GM12864 (cell line): Measurements from ENCODE around the gene RAB35.

Source experiments
- DNase-seq: peaks from one replicate; pipeline ENCODE4 v3.0.0-alpha.2; 2011; ENCODE audit warnings: low read depth
- H3K4me3 ChIP-seq: 2 replicates; pipeline ENCODE4 v1.5.1; 2011; ENCODE audit warnings: mild to moderate bottlenecking, low read depth, low read length, control low read depth
- CTCF ChIP-seq: IDR thresholded peaks from 2 replicates; pipeline ENCODE4 v1.5.1; 2011; ENCODE audit warnings: low read depth, mild to moderate bottlenecking, moderate library complexity, low read length, control low read depth, inconsistent platforms; ENCODE audit errors: missing control alignments

The RAB35 gene

GRCh38 chr12:120106151-120106550, 10.4 kb downstream of the RAB35 start:
- no peak overlapping the region for H3K4me3 ChIP-seq
- DNase-seq, result no peak
- TF ChIP-seq CTCF, result no peak

GRCh38 chr12:120103371-120103770, 13.2 kb downstream of the RAB35 start:
- no peak for DNase-seq
- no peak overlapping the region for H3K4me3 ChIP-seq
- no peak for TF ChIP-seq CTCF

- DNase-seq, result no peak
- no peak for TF ChIP-seq CTCF
- no peak overlapping the region for H3K4me3 ChIP-seq
Observed at GRCh38 chr12:120103044-120103338, 13.6 kb downstream of the RAB35 start.

- DNase-seq, result no peak
- TF ChIP-seq CTCF, result no peak
- H3K4me3 ChIP-seq, result no peak overlapping the region
Observed at GRCh38 chr12:120102189-120103043, 14.1 kb downstream of the RAB35 start.

GRCh38 chr12:120101617-120102016, 14.9 kb downstream of the RAB35 start:
- DNase-seq, result no peak
- TF ChIP-seq CTCF, result no peak
- H3K4me3 ChIP-seq, result no peak overlapping the region

- DNase-seq, result no peak
- H3K4me3 ChIP-seq, result no peak overlapping the region
- no peak for TF ChIP-seq CTCF
Observed at GRCh38 chr12:120101182-120101581, 15.4 kb downstream of the RAB35 start.

GRCh38 chr12:120100630-120101029, 15.9 kb downstream of the RAB35 start:
- no peak overlapping the region for H3K4me3 ChIP-seq
- no peak for DNase-seq
- TF ChIP-seq CTCF, result no peak
